GM19452 (cell line): ENCODE results near the gene RPL36A.
A peak's percentile ranks its signal among the peaks of the same experiment; 100 is the strongest.

Experiments
- ATAC-seq: cut with Tn5 transposase; IDR thresholded peaks from one replicate; pipeline ENCODE4 v1.9.1; 2021; ENCODE audit not compliant: unreplicated experiment

Gene RPL36A

DNA sequence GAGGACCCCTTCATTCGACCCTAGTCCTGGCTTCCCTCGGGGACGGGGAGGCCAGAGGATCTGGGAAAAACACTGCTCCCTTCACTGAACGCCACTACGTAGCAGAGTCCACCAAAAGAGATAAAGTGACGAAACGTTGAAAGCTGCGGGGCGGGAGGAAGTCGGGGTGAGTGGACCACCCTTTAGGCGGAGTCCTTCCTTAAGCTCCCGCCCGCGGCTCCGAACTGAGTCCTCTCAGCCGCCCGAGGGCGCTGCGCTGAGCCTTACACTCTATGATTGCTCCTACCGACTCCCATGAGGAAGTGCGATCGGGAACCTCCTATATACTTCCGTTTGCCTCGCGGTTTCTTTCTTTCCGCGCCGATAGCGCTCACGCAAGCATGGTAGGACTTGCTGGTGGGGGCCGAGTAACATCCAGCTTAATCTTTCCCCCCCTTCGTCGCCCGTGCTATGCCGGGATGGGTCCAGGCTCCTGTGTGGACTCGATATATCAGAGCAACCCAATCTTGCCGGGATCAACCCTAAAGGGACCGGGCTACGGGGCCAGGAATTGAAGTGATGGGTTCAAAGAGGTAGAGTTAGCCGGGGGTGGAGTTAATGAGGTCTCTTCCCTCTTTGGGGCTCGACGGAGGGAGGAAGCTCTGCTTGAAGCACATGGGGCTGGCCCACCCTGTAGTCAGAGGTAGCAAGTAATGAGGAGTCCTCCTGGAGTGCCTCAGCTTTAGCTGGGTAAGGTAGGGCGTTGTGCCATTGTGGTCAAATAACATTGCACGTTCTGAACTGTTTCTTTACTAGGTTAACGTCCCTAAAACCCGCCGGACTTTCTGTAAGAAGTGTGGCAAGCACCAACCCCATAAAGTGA lies at the start of gene RPL36A:
Gene RPL36A (plus strand): TSS at position 348 of the 862 bp plus-strand sequence. CDS start 33 bp downstream, at position 381.
- ATAC-seq, result peak; percentile 83

DNA sequence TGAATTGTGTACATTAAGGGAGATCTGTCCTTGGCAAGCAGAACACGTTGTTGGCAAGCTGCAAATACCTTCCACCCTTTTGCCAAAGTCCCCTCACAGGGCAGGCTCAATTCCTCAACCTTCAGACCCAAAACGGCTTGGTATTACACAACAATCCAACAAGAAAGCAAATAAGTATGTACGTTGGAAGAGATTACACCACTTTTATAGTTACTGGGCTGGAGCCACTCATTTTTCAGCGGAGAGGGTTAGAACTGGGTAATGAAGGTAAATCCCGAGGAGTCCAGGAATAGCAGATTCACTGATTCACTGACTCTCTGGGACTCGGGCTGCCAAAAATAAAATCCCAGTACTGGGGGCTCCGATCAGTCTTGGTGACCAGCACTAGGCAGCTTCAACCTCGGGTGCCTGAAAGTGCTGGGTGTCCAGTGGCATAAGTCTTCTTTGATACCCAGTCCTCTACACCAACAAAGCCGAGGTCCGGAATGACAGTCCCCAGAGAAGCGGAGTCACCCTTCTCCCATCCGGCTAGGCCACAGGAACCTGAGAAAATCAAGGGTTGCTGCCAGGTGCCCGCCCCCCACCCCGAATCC lies 42.9 kb upstream of the RPL36A start:
- no peak for ATAC-seq

DNA sequence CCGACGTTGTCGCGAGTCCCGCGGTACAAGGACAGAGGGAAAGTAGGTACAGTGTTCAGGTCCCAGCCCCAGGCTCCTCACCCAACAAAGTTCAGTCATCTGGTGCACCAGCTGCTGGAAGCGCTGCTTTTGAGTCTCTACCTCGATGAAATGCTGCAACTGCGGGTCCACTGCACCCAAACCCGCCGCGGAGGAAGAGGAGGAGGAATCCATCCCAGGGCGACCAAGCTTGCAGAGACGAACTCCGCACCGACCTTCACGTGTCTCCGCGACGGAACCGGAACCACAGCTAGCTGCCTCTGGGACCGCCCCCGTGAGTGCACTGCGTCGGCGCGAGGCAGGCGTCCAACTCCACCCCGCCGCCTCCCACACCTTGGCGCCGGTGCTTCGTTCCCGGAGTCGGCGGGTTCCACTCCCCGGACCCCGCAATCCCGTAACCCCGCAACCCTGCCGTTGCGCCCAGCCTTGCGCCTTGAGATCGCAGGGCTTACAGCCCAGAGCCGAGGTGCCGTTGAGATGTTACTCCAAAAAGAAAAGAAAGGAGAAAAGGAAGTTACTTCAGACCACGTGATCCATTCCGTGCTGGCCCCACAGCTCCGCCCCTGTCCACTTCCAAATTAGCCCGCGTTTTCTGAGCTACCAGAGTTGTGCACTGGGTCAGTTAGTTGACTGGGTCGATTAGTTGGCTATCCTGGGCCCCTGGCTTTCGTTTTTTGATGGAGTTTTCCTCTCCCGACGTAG lies 42.2 kb upstream of the RPL36A start, which contains the start of gene TIMM8A:
Gene TIMM8A (minus strand): TSS at position 291 of the 741 bp plus-strand sequence. CDS start 78 bp downstream, at position 213.
- peak; percentile 99 for ATAC-seq

DNA sequence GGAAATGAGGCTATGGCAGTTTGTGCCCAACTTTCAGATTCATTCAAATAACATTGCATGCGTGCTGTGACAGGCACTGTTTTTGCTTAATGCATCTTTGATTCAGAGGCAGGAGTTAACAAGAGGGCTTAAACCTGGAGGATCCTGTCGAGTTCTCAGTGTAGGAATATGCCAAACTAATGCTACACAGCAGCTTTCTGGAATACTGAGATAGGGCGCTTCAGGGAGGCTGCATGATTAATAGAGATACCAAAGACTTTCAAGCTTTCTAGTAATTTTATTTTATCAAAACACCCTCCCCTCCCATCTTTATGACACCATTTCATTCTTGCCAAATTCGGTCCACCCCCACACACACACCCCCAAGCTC lies 41.6 kb upstream of the RPL36A start:
- ATAC-seq, result no peak

DNA sequence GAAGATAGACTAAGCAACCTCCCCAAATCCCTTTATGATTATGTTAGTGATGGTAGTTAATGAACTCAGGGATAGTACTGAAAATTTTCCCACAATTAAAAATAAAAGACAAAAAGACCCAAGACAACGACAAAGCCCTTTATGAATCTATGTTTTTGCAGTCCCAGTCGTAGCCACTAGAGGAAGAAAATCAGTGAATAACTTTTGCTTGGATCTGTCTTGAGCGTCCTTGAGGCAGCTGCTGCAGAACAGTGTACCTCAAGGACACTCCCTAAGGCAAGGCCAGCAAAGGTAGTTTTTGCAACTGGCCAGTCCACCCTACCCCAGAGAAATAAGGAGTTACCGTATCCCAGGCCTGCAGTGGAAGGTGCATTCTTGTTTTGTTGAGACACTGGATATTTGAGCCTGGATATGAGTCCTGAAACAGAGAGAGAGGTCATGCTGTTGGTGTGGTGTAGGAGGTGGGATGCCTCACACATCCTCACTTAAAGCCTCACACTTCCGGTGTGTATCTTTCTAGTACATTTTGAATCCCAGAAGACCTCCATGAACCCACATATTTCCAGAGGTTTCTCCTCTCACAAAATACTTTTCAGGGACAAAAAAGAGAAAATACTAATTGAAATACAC lies 33.5 kb upstream of the RPL36A start:
- ATAC-seq, result no peak

DNA sequence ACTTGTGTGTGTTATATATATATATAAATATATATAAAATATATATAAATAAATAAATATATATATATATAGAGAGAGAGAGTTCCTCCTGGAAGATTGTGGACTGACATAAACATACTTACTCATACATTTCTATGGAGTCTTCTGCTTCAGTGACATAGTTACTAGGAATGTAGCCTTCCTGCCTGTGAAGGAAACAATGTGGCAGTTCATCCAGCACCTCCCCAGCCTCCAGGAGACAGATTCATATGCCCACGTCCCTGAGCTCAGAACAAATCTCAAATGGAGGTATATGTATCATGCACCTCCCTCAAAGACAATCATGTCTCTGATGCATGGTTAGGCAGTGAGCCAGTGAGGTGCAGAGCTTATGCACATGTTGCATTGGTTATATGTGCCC lies 30.8 kb upstream of the RPL36A start:
- ATAC-seq, result no peak

DNA sequence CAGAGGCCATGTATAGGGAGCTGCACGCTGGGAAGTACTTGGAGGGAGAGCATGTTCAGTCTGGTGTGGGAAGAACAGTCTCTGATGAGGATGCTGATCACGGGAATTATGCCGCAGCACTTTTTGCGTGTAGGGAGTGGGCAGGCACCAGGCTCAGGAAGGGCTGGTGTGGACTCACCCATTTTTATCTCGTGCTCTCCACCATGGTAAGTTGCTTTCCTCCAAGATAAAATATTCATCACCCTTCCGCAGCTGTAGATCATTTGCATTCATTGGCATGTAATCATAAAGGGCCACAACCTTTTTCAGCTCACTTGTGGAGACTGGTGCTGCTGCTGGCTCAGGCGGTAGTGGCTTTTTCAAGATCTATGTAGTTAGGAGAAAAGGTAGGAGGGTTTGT lies 30.4 kb upstream of the RPL36A start:
- no peak for ATAC-seq

DNA sequence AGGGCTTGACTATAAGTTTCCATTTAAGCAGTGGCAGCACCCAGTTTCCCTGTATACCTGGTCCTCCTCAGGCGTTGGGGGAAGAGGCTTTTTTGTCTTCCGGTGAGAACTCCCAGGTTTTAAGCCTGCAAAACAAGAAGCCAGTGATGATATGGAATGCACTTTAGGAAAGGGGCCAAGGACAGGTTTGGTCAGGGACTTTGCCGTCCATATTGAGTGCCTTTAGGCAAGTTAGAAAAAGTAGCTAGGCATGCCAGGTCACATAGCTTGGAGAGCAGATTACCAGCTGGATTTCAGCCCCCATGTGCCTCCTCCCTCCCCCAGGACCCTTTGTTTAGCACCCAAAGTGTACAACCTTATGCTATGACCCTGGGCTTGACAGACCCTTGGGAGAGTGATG lies 28.7 kb upstream of the RPL36A start:
- no peak for ATAC-seq

DNA sequence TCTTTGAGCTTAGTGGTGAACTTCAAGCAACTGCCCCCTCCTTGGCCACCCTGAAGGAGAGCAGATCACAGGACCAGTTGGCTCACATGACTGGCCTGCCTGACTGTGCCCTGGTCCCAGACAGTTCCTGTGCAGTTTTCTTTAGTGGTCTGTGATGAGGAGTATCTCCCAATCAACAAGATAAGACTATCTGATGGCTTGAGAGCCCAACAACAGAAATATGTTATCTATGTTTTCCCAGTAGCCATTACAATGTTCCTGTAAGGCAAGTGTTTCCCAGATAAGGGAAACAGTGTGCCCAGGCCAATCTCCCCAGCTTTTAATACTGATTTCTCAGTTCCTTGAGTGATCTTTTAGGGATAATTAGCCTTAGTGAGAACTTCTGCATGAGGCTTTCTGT lies 28.1 kb upstream of the RPL36A start:
- no peak for ATAC-seq

DNA sequence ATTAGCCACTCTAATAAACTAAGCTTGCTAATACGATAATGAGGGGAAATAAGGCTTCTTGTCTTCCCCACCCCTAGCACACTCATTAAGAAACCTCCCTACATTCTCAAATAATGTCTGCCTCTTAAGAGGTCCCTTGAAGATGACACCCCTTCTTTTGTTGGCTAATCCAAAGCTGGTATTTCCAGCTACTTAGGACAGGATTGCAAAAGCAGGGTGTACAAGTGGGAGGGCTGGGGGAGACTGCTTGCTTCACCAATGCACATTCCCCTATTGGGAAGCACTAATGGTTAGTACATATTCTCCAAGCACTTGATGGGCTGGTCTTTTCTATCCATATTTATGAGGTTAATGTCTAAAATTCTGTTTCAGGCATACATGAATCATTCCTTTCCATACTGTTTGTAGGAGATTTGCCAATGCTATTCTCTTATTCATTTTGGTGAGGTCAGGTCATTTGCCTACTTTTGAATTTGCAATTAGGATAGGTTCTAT lies 25.5 kb upstream of the RPL36A start:
- no peak for ATAC-seq

DNA sequence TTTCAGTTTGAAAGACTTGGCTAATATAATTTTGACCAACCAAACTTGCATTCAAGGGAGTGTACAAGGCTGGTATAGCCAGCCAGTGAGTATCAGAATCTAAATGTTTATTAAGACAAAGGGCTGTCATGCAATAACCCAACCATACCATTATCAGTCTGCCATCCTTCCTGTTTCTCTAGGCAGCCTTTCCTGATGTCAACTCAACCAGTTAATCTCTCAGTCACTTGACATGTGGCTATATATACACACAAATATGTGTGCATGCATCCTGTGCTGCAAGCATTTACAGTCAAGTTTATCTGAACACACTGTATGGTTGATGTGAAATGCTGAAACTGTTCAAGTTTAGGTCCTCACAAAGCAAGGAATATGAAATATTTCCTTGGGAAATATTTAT lies 22.0 kb upstream of the RPL36A start:
- no peak for ATAC-seq

DNA sequence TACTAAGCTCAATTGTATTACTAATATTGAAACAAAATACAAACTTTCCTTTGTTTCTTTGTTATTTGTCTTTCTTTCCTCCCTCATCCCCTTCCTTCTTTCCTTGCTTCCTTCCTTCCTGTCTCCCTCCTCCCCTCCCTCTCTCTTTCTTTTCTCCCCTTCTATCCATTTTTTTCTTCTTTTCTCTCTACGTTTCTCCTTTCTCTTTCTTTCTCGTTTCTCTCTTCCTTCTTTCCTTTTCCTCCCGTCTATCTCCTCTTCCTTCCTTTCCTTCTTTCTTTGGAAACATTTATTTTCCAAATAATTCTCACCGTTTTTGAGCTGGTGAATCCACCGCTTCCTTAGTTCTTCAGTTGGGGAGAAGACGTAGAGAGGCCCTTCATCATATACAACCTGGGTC lies 21.1 kb upstream of the RPL36A start:
- ATAC-seq, result no peak

DNA sequence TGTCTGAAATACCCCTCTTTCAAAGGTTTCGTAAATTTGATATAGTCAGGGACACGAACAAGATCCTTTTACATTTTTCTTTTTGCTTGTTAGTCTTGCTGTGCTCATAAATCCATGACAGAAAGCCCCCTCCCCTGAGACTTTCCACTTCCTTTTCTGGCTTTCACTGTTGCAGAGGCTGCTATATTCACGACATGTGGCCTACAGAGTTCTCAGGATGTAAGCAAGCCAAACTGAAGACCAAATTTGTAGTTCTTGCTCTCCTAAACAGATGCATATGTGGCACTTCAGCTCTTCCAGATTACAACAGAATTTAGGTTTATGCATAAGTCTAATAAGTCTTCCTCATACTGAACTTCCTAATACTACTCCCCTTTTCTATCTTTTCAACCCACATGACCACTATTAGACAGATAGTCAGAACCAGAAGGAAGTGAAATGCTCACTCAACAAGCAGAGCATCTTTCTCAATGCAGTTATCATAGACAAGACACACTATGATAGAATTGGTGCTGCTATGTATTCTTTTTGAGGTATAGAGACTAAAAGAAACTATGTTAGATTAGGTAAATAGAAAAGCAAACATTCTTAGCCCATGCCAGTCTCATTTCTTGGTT lies 19.8 kb upstream of the RPL36A start:
- peak; percentile 88 for ATAC-seq

DNA sequence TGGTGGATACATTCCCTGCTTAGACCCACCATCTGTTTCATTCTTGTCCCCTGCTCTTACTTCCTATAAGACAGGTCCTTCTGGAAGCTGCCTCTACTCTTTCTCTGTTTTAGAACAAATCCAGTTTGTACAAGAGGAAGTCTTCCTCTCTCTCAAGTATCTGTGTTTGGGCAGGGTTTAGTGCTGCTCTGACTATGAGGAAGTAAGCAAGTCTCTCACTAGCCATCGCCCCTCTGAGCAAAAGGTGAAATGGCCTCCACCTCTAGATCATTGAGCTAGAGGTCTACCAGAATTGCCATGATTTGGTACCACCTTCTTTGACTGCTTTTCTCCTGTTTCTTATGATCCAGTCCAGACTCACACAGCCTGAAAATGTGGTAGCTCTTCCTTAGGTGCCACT lies 13.3 kb upstream of the RPL36A start:
- no peak for ATAC-seq

DNA sequence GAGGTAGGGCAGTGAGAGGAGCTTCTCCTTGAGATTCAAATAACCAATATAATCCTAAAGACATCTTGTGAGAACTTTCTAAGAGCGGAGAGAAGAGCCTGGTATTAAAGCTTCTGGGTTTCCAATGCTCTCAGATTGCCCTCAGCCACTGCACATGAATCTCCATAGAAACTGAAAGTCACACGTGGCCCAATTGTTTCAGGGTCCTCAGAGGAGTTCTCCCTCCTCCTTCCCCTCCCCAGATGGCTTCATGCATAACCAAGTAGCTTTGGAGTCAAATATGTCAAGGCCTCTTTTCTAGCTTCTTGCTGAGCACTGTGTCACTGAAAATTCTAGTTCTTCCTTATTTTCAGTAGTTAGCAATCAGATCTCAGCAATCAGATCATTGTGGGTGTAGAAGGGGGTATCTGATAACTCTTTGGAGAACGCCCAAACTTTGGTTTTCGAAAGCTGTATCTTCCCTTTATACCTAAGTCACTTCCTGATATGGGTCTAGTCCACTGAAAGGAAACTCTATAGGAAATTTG lies 7.1 kb upstream of the RPL36A start:
- peak; percentile 78 for ATAC-seq

DNA sequence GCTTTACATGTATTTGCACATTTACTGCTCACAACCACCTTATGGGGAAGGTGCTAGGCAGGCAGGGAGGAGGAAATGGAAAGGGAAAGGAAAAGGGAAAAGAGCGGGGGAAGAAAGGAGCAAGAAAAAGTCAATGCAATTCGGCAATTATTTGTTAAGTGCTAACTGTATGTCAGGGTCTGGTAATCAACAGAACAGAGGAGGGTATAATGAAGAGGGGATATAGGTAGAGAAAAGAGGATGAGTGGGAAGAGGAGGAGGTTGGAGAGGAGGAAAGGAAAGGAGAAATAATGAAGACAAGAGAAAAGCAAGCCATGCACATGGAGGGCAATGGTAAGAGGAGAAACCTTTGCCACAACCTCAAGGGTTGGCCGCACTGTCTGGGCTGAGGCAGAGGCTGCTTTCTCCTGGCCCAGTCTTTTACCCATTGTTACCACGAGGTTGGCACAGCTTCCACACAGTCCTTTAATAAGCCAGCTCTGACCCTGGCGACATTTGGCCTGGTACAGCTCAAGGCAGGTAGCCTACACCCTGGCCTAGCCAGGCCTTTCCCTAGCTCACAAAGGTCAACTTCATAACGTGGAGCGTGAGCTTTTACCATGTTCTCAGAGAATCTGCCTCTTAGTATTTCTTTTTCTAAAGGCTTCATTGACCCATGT lies 5.7 kb upstream of the RPL36A start:
- ATAC-seq, result no peak

DNA sequence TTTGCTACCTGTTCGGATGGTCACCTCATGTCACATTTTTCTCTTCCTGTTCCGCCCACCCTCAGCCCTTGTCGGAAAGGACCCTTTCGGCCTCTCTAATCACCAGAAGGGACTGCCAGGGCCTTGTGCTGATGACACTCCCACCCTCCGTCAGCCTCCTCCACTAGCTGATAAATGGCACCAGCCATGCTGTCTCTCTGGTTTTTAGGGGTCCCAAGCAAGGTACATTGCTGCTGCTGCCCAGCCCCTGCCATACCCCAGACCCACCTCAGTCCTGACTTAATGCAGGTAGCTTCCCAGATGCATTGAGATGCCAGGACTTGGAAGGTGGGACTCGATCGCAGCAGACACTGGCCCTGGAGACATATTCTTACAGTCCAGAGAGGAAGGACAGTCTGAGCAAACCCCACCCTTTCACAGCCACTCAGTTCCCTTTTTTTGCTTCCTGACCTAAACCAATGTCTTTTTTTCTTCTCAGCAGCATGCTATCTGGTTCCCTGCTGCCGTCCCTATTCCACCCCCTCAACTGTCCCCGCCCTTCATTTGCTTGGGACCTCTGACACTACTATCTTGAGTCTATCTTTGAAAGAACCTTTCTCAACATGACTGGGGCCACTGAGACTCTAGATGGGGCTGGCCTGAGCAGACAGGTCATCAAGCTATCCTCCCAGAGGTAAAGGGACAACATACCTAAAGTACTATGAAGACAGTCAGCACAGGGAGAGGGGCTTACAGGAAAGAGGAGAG lies 4.8 kb upstream of the RPL36A start, which contains the start of gene BTK:
Gene BTK (minus strand): TSS at position 397 of the 747 bp plus-strand sequence. CDS start 10,907 bp downstream, outside the sequence.
- ATAC-seq, result peak; percentile 56

DNA sequence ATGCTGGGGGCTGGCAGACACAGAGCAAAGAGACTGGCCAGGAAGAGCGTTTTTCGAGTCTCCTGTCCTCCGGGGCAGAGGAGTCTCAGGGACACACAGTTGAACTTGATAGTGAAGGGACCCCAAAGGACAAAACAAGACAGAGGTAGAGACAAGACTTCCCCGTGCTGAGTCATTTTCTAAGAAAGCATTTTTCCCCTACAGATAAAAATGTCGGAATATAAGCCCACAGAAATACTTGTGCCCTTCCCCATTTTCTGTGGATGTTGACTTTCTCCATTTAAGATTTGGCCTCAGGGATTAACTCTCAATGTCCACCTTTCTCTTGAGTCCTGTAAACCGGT lies 4.3 kb upstream of the RPL36A start:
- no peak for ATAC-seq

DNA sequence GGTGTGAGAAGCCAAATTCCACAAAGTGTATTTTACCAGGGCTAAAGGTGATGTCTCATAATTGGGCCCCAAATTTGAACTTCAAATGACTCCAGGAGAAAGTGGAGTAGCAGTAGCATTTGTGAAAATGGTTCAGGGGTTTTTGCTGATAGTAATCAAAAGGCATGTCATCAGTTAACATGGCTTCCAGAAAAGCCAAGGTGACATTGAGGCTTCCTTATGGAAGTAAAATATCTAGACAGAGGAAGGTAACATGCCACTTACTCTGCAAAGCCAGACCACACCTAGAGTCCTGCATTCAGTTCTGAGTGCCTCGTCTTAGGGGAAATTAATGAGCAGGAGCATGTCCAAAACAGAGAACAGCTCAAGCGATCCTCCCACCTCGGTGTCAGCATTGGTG lies 2.2 kb upstream of the RPL36A start:
- ATAC-seq, result no peak
